Stimulated activated CD4-positive, alpha-beta T cell treated with anti-CD3 and anti-CD28 coated beads, Interleukin-2, amount 100 ng/mL, for 4 hours (primary cell): Measurements from ENCODE around the gene FBXL16.
A peak's percentile ranks its signal among the peaks of the same experiment; 100 is the strongest.

Experiments
- DNase-seq: peaks from one replicate; pipeline ENCODE4 v3.0.0-alpha.2; 2020; ENCODE audit warnings: low read depth

Gene FBXL16

DNA sequence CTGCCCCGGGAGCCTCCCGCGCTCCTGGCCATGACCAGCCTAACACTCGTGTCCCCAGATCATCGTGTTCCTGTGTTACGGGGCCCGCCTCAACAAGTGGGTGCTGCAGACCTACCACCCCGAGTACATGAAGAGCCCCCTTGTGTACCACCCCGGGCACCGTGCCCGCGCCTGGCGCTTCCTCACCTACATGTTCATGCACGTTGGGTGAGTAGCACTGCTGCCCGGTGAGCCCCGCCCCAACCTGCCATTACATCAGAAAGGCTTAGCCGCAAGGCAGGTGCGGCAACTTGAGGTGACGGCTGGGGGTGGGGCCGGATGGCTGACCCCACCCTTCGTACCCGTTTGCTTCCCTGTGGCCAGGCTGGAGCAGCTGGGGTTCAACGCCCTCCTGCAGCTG, 28.7 kb downstream of the FBXL16 start:
- no peak for DNase-seq

GRCh38 chr16:676565-676902, 29.1 kb downstream of the FBXL16 start:
- DNase-seq = no peak

DNA sequence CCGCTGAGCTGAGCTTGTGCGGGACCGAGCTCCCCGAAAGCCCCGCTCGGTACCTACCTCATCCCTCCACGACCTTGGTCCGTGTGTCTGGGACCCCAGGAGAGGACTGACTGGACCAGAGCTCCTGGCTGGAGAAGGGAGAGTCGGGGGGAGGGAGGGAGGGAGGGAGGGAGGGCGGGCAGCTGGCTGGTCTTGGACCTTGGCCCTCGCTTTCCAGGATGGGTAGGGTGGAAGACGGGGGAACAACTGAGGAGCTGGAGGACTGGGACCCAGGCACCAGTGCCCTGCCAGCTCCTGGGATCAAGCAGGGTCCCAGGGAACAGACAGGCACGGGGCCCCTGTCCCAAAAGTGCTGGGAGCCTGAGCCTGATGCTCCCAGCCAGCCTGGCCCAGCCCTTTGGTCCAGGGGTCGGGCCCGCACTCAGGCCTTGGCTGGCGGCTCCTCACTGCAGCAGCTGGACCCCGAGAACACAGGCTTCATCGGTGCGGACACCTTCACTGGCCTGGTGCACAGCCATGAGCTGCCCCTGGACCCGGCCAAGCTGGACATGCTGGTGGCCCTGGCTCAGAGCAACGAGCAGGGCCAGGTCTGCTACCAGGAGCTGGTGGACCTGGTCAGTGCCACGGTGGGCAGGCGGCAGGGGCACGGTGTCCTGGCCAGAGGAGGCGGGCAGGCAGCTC, 29.6 kb downstream of the FBXL16 start:
- DNase-seq = no peak

DNA sequence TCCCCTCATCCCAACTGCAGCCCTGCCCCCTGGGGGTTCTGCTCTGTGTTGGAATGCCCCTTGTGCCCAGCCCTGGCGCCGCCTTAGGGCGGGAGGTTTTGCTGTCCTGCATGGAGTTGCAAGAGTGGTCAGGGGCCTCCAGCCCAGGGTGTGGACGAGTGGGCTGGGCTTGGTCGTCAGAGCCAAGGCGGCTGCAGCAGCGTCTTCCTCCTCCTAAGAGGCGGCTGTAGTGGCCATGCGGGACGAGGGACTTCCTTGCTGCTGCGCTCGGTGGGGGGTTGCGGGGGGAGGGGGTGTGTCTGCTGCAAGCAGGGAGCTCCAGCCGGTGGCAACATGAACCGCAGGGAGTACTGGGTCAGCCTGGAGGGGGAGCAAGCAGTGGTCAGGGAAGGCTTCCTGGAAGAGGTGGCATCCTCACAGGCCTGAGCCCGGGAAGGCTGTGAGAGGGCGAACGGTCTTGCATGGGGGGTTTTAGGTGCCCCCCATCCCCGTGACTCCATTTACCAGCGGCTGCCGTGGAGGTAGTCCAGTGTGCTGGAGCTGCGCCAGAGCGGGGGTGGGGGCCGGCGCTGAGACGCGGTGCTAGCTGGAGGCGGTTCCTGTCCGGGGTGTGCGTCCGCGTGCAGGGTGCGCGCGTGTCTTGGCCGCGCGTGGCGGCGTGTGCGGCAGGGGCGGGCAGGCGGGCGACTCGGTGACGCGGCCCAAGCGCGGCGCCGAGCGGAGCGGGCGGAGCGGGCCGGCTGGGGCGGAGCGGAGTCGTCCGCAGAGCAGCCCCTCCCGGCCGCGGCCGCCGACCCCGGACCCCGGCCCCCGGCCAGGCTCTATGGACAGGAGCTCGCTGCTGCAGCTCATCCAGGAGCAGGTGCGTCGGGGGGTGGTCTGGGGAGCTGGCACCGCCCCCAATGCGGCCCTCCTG, 30.4 kb downstream of the FBXL16 start, which contains the start of gene RHBDL1:
RHBDL1 (plus strand) TSS at position 704 of the 916 bp plus-strand sequence; CDS start at position 824, 120 bp downstream.
- no peak for DNase-seq

- no peak for DNase-seq
Observed at GRCh38 chr16:674214-674881, 31.3 kb downstream of the FBXL16 start.

DNA sequence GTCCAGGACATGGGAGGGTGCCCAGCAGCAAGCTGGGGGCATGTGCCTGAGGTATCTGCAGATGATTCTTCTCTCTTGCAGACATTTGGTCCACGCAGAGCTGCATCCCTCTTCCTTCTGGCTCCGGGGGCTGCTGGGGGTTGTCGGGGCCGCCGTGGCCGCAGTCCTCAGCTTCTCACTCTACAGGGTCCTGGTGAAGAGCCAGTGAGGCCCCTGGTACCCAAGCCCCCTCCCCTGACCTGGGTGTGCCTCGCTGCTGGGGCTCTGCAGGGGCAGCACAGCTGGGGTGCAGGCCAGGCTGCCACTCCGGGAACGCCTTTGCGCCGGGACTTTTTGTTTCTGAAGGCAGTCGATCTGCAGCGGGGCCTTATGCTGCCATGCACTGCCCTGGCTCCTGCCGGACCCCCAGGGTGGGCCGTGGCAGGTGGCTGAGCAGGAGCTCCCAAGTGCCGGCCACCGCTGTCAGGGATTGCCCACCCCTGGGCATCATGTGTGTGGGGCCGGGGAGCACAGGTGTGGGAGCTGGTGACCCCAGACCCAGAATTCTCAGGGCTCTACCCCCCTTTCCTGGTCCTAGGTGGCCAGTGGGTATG, 32.1 kb downstream of the FBXL16 start:
- no peak for DNase-seq

- DNase-seq = no peak
Observed at GRCh38 chr16:672851-673250, 32.8 kb downstream of the FBXL16 start.

DNA sequence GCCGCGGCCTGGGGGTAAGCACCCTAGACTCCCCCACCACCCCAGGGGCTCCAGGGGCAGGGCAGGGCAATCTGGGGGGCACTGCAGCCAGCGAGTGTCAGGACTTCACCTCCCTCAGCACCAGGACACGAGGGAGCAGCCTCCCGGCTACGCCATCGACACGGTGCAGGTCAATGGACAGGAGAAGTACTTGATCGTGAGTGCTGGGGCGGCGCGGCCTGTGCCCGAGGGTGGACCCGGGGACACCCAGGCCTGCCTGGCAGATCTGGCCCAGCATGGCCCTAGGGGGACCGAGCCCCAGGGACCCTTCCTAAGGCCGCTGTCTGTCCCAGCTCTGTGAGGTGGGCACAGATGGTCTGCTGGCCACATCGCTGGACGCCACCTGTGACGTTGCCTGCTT, 33.2 kb downstream of the FBXL16 start:
- no peak for DNase-seq

GRCh38 chr16:671353-672131, 34.1 kb downstream of the FBXL16 start:
- DNase-seq = no peak

DNA sequence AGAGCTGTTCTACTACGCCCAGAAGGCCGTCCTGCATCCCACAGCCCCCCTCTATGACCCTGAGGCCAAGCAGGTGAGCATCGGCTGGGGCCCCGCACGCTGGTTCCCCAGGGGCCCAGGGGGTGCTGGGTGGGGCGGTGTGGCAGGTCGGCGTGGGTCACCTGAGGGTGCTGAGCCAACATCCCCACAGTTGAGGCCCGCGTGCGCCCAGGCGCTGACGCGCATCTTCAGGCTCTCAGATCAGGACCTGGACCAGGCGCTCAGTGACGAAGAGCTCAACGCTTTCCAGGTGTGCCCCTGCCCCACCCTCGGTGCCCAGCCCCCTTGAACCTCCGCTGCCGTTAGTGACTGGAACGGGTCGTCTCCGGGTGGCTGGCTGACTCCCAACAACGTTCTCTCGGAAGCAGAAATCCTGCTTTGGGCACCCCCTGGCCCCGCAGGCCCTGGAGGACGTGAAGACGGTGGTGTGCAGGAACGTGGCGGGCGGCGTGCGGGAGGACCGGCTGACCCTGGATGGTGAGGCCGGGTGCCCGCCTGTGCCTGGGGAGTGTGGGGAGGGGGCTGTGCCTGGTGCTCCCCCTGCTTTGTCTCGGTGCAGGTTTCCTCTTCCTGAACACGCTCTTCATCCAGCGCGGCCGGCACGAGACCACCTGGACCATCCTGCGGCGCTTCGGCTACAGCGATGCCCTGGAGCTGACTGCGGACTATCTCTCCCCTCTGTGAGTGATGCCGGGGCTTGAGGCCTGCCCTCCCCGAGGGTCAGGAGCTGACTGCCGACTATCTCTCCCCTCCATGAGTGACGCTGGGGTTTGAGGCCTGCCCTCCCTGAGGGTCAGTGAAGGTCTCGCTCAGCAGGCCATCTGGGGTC, 34.9 kb downstream of the FBXL16 start:
- no peak for DNase-seq

- no peak for DNase-seq
Observed at GRCh38 chr16:669666-670065, 35.9 kb downstream of the FBXL16 start.

GRCh38 chr16:668519-669171, 37.0 kb downstream of the FBXL16 start:
- DNase-seq = no peak

DNA sequence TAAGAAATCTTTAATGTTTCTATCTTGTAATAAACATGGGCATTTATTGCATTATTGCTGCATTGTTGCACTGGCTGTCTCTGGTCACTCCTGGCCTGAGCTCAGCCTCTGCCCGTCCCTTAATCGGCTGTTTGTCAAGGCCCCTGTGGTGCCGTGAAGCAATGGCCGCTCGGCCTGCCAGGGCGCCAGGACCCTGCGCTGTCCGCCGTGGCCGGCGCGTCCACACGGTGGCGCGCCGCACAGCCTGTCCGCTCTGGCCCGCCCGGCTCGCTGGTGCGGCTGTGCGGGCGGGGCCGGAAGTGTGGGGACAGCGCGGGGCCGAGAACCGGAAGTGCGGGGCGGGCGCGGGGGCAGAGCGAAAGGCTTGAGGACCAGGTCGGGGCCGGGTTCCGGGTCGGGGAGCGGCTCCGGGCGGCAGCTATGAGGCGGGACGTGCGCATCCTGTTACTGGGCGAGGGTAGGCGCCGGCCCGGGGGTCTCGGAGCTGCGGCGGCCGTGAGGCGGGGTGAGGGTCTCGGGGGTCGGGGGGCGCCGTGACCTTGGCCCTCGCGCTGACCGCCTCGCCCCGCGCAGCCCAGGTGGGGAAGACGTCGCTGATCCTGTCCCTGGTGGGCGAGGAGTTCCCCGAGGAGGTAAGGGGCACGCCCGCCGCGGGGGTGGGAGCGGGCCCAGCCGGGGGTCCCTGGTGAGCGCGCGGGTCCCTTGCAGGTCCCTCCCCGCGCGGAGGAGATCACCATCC, 37.7 kb downstream of the FBXL16 start, which contains the start of gene RHOT2:
RHOT2 (plus strand) TSS at position 353 of the 739 bp plus-strand sequence; CDS start at position 421, 68 bp downstream.
- peak; percentile 86 for DNase-seq

- no peak for DNase-seq
Observed at GRCh38 chr16:667113-667779, 38.4 kb downstream of the FBXL16 start.

GRCh38 chr16:666572-666971, 39.0 kb downstream of the FBXL16 start:
- no peak for DNase-seq

GRCh38 chr16:662597-662996, 43.0 kb downstream of the FBXL16 start:
- no peak for DNase-seq

DNA sequence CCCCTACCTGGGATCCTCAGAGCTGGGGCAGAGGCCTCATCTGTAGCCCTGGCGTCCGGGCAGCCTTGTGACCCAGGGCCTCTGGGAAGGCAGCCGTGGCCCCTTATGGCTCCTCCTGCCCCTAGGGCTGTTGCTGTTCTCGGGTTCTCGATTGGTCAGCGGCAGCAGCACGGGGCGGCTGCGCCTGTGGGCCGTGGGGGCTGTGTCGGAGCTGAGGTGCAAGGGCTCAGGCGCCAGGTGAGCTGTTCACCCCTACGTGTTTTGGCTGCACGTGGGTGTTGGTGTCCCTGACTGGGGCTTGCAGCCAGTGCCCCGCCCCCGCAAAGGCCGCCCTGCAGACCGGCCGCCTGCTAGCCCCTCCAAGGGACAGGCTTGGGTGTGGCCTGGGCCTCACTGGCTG, 43.5 kb downstream of the FBXL16 start:
- no peak for DNase-seq

GRCh38 chr16:661184-661821, 44.3 kb downstream of the FBXL16 start:
- no peak for DNase-seq
